GM12875 (cell line): ENCODE data around the gene VPS35L.

Experiments
- H3K4me3 ChIP-seq: one replicate; pipeline ENCODE4 v1.5.1; 2011; ENCODE audit warnings: low read depth, low read length, control low read depth
- TF ChIP-seq, protein P1 (sequence below): IDR thresholded peaks from 2 replicates; pipeline ENCODE4 v1.5.1; 2011; ENCODE audit warnings: low read depth, mild to moderate bottlenecking, control low read depth, inconsistent platforms, low read length, moderate library complexity, borderline replicate concordance; ENCODE audit not compliant: insufficient read depth

VPS35L gene

DNA sequence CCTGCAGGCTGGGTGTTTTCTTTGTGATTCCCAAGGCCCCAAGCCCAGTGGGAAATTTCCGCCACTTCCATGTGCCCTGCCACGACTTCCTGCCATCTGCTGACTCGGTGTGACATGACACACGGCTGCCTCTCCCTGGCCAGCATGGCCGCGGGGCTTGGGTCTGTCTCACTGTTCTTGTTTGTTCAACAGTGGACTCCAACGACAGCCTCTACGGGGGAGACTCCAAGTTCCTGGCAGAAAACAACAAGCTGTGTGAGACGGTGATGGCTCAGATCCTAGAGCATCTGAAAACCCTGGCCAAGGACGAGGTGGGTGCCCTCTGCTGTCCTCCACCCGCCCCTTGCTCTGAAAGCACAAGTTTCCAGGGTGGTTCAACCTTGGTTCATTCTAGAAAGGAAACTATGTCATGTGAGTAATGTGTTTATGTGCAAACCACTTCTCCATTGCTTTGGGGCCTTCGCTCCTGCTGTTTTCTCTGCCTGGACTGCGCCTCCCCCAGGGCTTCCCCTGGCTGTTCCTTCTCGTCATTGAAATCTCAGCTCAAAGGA, 135.7 kb downstream of the VPS35L start:
- TF ChIP-seq, protein P1, sequence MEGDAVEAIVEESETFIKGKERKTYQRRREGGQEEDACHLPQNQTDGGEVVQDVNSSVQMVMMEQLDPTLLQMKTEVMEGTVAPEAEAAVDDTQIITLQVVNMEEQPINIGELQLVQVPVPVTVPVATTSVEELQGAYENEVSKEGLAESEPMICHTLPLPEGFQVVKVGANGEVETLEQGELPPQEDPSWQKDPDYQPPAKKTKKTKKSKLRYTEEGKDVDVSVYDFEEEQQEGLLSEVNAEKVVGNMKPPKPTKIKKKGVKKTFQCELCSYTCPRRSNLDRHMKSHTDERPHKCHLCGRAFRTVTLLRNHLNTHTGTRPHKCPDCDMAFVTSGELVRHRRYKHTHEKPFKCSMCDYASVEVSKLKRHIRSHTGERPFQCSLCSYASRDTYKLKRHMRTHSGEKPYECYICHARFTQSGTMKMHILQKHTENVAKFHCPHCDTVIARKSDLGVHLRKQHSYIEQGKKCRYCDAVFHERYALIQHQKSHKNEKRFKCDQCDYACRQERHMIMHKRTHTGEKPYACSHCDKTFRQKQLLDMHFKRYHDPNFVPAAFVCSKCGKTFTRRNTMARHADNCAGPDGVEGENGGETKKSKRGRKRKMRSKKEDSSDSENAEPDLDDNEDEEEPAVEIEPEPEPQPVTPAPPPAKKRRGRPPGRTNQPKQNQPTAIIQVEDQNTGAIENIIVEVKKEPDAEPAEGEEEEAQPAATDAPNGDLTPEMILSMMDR, result no peak
- no peak overlapping the region for H3K4me3 ChIP-seq

DNA sequence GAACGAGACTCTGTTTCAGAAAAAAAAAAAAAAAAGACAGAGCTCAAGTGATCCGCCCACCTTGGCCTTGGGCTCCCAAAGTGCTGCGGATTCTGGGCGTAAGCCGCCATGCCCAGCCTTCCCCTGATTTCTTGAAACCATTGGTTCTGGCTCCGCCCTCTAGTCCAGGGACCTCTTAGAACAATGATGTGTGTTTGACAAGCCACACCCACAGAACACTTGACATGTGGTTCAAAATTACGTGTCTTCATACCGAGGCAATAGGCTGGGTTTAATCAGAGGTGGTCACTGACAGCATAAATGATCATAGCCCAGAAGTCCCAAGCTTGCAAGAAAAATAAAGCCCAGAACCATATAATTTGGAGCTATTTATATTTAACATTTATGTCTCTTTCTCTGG, 139.5 kb downstream of the VPS35L start:
- TF ChIP-seq, protein P1, result no peak

DNA sequence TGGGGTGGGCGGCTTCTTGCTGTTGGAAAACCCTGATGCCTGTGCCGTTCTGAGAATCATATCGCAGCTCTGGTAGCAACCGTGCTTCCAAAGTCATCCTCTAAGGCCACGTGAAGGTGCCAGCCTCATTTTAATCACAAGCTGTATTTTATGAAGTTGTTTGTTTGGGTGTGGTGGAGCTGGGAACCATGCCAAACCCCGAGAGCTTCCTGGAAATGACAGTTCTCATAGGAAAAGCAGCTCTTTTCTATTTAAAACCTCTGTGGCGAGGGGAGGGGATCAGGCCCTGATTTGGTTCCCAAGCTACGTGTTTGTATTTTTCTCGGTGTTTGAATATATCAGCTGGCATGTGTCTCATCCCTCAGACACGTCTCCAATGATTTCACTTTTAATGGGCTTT, 140.8 kb downstream of the VPS35L start:
- H3K4me3 ChIP-seq, result no peak overlapping the region

More for the DNA sequence above, 139.5 kb downstream of the VPS35L start:
- H3K4me3 ChIP-seq, result no peak overlapping the region

DNA sequence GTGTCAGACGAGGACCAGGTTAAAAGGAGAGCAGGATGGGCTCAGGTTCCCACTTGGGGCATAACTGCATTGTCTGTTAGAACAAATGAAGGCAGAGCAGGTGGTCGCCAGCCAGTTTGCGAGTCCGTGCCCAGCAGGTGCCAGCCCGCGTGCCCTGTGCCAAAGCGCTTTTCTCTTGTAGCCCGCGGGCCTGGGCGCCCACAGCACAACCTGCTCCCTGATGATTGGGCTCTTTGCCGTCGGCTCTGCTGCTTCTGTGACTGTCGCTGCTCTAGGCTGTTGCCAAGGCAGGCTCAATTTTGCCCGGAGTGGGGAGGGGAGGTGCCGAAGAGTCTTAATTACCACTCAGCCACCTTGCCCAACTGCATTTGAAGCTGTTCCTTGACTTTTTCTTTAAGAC, 141.5 kb downstream of the VPS35L start:
- TF ChIP-seq, protein P1, result no peak

More for the DNA sequence above, 140.8 kb downstream of the VPS35L start:
- TF ChIP-seq, protein P1, result no peak

DNA sequence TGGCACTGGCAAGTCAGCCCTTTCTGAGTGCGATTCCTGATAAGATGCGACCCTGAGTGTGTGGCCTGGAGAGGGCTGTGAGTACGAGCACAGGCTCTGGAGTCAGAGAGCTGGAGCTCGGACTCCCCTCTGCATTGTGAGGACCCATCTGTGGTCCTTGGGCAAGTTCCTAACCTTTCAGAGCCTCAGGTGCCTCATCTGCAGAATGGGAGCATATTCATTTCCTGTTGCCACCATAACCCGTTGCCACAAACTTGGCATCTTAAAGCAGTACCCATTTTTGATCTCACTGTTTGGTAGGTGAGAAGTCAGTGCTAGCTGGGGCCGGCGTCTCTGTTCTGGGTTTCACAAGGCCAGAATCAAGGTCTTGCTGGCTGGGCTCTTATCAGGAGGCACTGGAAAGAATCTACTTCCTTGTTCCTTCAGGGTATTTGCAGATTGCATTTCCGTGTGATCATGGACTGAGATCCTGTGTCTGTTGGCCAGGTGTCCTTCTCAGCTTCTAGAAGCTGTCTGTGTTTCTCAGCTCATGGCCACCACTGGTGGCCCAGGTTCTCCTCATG, 142.3 kb downstream of the VPS35L start:
- TF ChIP-seq, protein P1, result no peak
- no peak overlapping the region for H3K4me3 ChIP-seq

More for the DNA sequence above, 141.5 kb downstream of the VPS35L start:
- H3K4me3 ChIP-seq, result no peak overlapping the region

DNA sequence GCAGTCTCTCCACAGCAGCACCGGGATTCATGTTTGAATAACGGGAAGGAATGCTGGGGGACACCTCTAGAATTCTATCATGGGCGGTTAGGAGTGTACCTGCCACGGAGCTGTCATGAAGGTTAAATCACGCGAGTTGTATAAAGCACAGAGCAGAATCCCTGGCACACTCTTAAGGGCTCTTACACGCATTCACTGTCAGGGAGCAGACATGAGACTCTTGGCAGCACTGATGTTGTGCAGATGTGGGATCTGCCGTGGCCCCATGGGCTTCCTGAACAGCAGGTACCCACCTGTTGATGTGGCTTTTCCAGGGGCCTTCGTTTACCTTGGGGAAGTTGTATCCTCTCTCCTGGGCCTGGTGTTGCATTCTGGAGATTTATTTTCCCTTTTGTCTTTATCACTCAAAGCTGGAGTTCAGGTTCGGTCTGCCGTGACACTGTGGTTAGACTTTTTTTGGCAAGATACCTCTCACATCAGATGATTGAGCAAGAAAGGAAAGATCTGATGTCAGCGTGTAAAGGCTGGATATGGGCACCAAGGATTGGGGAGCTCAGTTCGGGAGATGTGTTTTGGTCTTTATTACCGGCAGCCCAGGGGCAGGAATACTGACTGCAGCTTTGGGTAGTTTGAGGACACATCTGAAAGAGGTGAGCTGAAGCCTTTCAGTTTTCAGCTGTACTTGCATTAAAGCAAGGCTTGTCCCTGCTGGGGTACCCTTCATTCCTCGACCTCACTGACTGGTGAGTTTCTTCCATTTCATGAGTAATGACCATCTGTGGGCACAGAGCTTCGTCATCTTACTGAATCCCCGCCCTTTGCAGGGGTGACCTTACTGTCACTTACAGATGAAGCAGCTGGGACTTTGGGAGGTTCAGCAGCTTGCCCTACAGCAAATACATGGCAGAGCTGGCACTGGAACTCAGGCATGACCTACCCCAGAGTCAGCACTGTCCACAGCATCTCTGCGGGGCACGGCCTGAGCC, 143.3 kb downstream of the VPS35L start:
- no peak overlapping the region for H3K4me3 ChIP-seq
- TF ChIP-seq, protein P1, result no peak

DNA sequence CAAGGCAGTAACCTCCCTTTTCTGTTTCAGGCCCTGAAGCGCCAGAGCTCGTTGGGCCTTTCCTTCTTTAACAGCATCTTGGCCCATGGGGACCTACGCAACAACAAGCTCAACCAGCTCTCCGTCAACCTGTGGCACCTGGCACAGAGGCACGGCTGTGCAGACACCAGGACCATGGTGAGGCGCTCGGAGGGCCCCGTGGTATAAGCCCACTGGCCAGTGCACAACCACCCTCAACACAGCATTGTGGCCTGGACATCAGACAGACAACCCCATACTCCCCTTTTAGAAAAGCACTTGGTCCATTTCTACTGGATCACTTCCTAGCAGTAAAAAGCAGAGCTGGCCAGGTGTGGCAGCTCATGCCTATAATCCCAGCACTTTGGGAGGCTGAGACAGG, 144.0 kb downstream of the VPS35L start:
- no peak overlapping the region for H3K4me3 ChIP-seq
- TF ChIP-seq, protein P1, result no peak
